Thyroid gland (tissue), 4 donors: ENCODE data around the gene ABHD14A. TPM values are rescaled to one million over a fixed set of nuclear protein-coding genes. Genes with fewer than 3 reads are reported as not detected.

ENCODE experiments used
- DNase-seq, 2 donors: peaks; one replicate each; pipeline ENCODE4 v3.0.0-alpha.2; 2019
- H3K27ac ChIP-seq, 3 donors: fragments of 200-600 bp; sonication (generic); 1 replicate in 2 of 3; 2 replicates in 1 of 3; pipeline ENCODE4 v1.5.1; 2016 to 2019; ENCODE audit warnings: mild to moderate bottlenecking in 1 of 3, moderate library complexity in 1 of 3
- H3K27me3 ChIP-seq: fragments of 200-600 bp; sonication (generic); one replicate; pipeline ENCODE4 v1.5.1; 2019
- H3K36me3 ChIP-seq, 2 donors: fragments of 200-600 bp; sonication (generic); one replicate each; pipeline ENCODE4 v1.5.1; 2016 to 2019
- H3K4me1 ChIP-seq, 2 donors: fragments of 200-600 bp; sonication (generic); one replicate each; pipeline ENCODE4 v1.5.1; 2017 to 2019
- H3K4me3 ChIP-seq, 3 donors: fragments of 200-600 bp; sonication (generic); replicated peaks in 1 of 3; 1 replicate in 2 of 3; 2 replicates in 1 of 3; pipeline ENCODE4 v1.5.1; 2016; ENCODE audit warnings: mild to moderate bottlenecking in 1 of 3
- H3K9me3 ChIP-seq: fragments of 200-600 bp; sonication (generic); one replicate; pipeline ENCODE4 v1.5.1; 2017
- CTCF ChIP-seq, 6 experiments: fragments of 200-600 bp in 3 of 6; fragments of 450-650 bp in 3 of 6; sonication (generic) in 3 of 6; IDR thresholded peaks; one replicate each; pipeline ENCODE4 v1.5.1; 2016 to 2019; ENCODE audit warnings: antibody characterized with exemption in 6 of 6, mild to moderate bottlenecking in 2 of 6, inconsistent platforms in 1 of 6, moderate library complexity in 1 of 6
- POLR2A ChIP-seq, 2 donors: fragments of 450-650 bp; IDR thresholded peaks; one replicate each; pipeline ENCODE4 v1.6.1; 2017; ENCODE audit warnings: antibody characterized with exemption in 2 of 2, mild to moderate bottlenecking in 2 of 2, moderate library complexity in 1 of 2
- WGBS, 2 donors: methylation state at CpG; one replicate each; pipeline ENCODE4 v1.1.5; 2017; 5-methylcytosine and 5-hydroxymethylcytosine counted together
- intact Hi-C: fragments of 100-400 bp; cut with DNase I; formaldehyde crosslinking; loops from one replicate; pipeline ENCODE4 v1.15.1; 2023
- total RNA-seq, 4 donors: library from RNA; depleted of rRNA; stranded (reverse); fragments of >200 nt; gene quantifications; one replicate each; pipeline ENCODE4 v1.2.3, GENCODE V29; 2016

ABHD14A gene
- total RNA-seq, 4 donors from 2014 or later: 20.0 to 91.9 (median 49.3) TPM

GRCh38 chr3:51948016-51948580, 26.8 kb upstream of the ABHD14A start:
- DNase-seq: no peak
- Histone ChIP-seq H3K27me3 (no peaks in the 10 kb centered on the region), H3K36me3 (no peaks in the 10 kb centered on the region), H3K4me1 (peaks cover 4 to 5% of the 10 kb centered on the region in 2 donors), H3K27ac (no peak overlapping the region), H3K4me3 (no peak overlapping the region), H3K9me3 (no peaks in the 10 kb centered on the region)
- 93 to 94% methylated on average over 9 to 10 of the region's 10 CpGs for WGBS, 2 donors
- intact Hi-C loops: no loop called here
- no peak for TF ChIP-seq CTCF (IDR thresholded peaks at IDR 0.05)

GRCh38 chr3:51949121-51949520, 25.7 kb upstream of the ABHD14A start:
- 96 to 100% methylated on average over 5 of the region's 5 CpGs for WGBS, 2 donors
- no peak for DNase-seq
- no peak overlapping the region for H3K27ac ChIP-seq
- intact Hi-C loops: no loop called here
- H3K4me3 ChIP-seq: no peak overlapping the region
- no peak for TF ChIP-seq POLR2A (IDR thresholded peaks at IDR 0.05)
- no peaks in the 10 kb centered on the region for H3K36me3 ChIP-seq
- H3K9me3 ChIP-seq: no peaks in the 10 kb centered on the region
- no peaks in the 10 kb centered on the region for H3K27me3 ChIP-seq
- no peaks in the 10 kb centered on the region for H3K4me1 ChIP-seq

- Histone ChIP-seq H3K36me3 (no peaks in the 10 kb centered on the region), H3K9me3 (no peaks in the 10 kb centered on the region), H3K27ac (no peak overlapping the region), H3K4me3 (no peak overlapping the region), H3K27me3 (no peaks in the 10 kb centered on the region), H3K4me1 (peaks cover 0 to 9% of the 10 kb centered on the region in 2 donors)
- TF ChIP-seq CTCF (IDR thresholded peaks at IDR 0.05) (no peak), POLR2A (IDR thresholded peaks at IDR 0.05) (no peak)
- DNase-seq: no peak
- intact Hi-C loops: no loop called here
- 70 to 86% methylated on average over 2 of the region's 2 CpGs for WGBS, 2 donors
Observed at GRCh38 chr3:51950899-51951298, 24.0 kb upstream of the ABHD14A start.

- no peaks in the 10 kb centered on the region for H3K36me3 ChIP-seq
- intact Hi-C loops: no loop called here
- no peak for DNase-seq
- no peaks in the 10 kb centered on the region for H3K27me3 ChIP-seq
- H3K4me3 ChIP-seq: no peak overlapping the region
- peaks cover 5 to 19% of the 10 kb centered on the region in 2 donors for H3K4me1 ChIP-seq
- H3K27ac ChIP-seq: no peak overlapping the region
- 72 to 78% methylated on average over 3 of the region's 3 CpGs for WGBS, 2 donors
- no peaks in the 10 kb centered on the region for H3K9me3 ChIP-seq
- TF ChIP-seq CTCF (IDR thresholded peaks at IDR 0.05) (no peak), POLR2A (IDR thresholded peaks at IDR 0.05) (no peak)
Observed at GRCh38 chr3:51953445-51953844, 21.4 kb upstream of the ABHD14A start.

GRCh38 chr3:51954105-51954504, 20.8 kb upstream of the ABHD14A start:
- H3K36me3 ChIP-seq: no peaks in the 10 kb centered on the region
- TF ChIP-seq CTCF (IDR thresholded peaks at IDR 0.05) (no peak), POLR2A (IDR thresholded peaks at IDR 0.05) (no peak)
- no peak overlapping the region for H3K27ac ChIP-seq
- no peak for DNase-seq
- H3K4me1 ChIP-seq: peaks cover 5 to 19% of the 10 kb centered on the region in 2 donors
- H3K9me3 ChIP-seq: no peaks in the 10 kb centered on the region
- H3K4me3 ChIP-seq: no peak overlapping the region
- 88 to 89% methylated on average over 6 of the region's 6 CpGs for WGBS, 2 donors
- intact Hi-C loops: no loop called here
- no peaks in the 10 kb centered on the region for H3K27me3 ChIP-seq
